Upper lobe of left lung (tissue), 4 donors: ENCODE data around the gene ABCA6.

Experiments
- EP300 ChIP-seq, 4 donors: sonication (generic); formaldehyde crosslinking; IDR thresholded peaks; one replicate each; pipeline ENCODE4 v1.5.1; 2017; ENCODE audit warnings: antibody characterized with exemption in 4 of 4, control low read depth in 2 of 4
- POLR2AphosphoS5 ChIP-seq, 2 donors: sonication (generic); formaldehyde crosslinking; IDR thresholded peaks; one replicate each; pipeline ENCODE4 v1.5.1; 2017; ENCODE audit warnings: antibody characterized with exemption in 2 of 2
- TF ChIP-seq, protein P1 (sequence below), 6 experiments: fragments of 450-650 bp in 4 of 6; fragments of 200-600 bp in 2 of 6; sonication (generic) in 2 of 6; IDR thresholded peaks; one replicate each; pipeline ENCODE4 v1.5.1; 2016 to 2019; ENCODE audit warnings: antibody characterized with exemption in 6 of 6

DNA sequence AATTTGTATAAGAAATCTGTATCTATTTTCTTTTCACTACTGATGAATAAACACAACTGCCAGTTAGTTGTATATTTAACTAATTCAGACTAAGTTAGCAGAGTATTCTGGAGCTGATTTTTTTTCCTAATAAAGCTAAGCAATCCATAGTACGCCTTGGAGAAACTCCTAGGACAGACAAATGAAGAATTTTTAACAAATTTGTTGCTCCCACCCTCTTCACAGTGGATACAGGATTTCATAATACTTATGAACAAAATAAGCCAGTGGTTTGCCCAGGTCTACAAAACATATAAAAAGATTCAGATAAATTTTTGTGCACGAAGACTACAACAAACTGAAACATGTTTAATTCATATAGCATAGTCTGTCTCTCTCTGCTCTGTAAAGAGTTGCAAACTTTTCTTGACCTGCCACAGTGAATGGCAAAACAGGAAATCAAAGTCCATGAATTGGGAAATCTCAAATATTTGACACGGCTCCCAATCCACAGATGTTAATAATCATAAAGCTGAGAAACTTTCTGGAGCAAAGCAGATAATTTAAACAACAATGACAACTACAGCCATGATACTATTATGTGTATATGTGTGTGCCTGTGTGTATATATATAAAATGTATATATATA lies 594 bp upstream of the ABCA6 start:
- TF ChIP-seq, protein P1, sequence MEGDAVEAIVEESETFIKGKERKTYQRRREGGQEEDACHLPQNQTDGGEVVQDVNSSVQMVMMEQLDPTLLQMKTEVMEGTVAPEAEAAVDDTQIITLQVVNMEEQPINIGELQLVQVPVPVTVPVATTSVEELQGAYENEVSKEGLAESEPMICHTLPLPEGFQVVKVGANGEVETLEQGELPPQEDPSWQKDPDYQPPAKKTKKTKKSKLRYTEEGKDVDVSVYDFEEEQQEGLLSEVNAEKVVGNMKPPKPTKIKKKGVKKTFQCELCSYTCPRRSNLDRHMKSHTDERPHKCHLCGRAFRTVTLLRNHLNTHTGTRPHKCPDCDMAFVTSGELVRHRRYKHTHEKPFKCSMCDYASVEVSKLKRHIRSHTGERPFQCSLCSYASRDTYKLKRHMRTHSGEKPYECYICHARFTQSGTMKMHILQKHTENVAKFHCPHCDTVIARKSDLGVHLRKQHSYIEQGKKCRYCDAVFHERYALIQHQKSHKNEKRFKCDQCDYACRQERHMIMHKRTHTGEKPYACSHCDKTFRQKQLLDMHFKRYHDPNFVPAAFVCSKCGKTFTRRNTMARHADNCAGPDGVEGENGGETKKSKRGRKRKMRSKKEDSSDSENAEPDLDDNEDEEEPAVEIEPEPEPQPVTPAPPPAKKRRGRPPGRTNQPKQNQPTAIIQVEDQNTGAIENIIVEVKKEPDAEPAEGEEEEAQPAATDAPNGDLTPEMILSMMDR (IDR thresholded peaks at IDR 0.05), result no peak
- TF ChIP-seq POLR2AphosphoS5 (IDR thresholded peaks at IDR 0.05) (no peak), EP300 (IDR thresholded peaks at IDR 0.05) (no peak)
